Measurements from ENCODE around the gene FCHSD2.

FCHSD2 gene

GRCh38 chr11:73171436-73172161 lies 29.5 kb upstream of the FCHSD2 start:
- DNase-seq: no peak

- no peak for DNase-seq
Measured at GRCh38 chr11:73170140-73170539, 28.0 kb upstream of the FCHSD2 start.

- no peak for DNase-seq
Measured at GRCh38 chr11:73168925-73169579, 26.9 kb upstream of the FCHSD2 start.

DNA sequence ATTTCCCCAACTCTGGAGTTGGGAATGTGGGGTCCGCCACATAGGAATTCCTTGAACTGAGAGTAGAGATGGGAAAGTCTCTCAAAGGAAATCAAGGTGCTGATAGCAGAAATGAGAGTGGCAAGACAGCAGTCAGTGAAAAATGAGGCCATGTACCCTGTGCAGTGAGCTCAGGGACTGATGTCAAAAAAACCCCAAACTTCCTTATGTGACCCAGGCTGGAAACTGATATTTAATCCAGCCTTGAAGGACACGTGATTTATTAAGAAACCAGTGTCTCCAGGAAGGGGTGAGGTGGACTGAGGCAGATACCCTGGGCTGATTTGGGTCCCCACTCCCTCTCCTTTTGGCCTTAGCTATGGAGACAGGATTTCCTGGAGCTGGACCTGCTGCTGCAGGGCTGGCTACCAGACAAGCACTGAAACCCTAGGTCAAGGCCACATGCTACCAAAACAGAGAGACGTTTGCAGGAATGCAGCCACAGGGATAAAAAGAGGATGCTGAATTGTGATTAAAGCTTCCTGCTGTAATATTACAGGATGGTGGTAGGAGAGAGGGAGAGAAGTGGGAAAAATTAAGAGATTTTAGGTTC lies 25.3 kb upstream of the FCHSD2 start:
- no peak for DNase-seq

DNA sequence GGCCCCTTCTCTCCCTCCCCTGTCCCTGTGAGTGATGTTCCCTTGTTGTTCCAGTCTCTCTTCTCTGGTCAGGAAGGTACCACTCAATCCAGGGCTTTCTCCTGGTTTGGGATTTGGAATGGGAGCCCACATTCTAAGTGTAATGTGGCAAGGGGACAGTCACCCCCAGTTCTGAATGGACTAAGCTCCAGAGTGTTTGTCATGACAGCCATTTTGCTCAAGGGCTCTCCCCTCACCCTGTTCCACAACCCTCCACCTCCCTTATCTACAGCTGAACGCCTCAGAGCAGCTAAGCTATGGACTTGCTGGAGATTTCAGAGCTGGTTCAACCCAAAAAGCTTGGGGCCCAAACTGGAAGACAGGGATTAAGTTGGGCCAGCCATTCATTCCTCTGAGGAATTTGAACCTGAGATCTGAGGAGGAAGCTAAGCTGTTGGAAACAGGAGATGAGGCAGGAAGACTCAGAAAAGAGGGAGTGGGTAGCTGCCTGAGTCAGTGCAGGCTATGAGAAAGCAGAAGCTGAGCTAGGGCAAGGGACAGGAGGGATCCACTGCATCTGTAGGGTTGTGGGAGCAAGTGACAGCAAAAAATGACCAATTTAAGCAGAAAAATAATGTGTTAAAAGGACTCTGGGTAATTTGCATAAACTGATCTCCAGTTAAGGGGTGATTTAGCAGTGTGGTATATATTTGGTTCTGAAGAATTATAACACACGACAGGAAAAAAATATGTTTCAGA lies 22.9 kb upstream of the FCHSD2 start:
- no peak for DNase-seq

DNA sequence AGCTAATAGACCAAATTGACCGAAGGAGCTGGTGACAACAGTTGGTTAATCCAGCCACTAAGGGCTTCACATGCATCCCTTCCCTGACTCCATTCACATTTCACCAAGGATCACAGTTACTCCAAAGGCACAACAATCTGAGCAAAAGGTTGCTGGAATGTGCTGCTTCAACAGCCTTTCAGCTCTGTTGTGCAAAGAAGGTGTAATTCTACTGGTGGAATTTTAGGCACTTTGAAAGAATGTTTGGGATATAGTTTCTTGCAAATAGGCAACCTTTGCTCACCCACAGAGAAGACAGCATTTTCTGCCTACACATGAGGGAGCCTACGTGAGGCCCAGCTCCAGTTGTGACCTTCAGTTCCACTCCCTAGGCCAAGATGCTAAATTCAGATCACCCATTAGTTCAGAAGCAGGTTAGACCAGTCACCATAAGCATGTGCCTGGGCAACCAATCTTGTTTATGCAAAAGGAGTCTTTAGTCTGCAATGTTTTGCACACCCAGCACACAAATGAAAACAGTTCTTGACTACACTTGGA lies 21.6 kb upstream of the FCHSD2 start:
- no peak for DNase-seq

- DNase-seq: no peak
Measured at GRCh38 chr11:73162196-73162740, 20.1 kb upstream of the FCHSD2 start.

DNA sequence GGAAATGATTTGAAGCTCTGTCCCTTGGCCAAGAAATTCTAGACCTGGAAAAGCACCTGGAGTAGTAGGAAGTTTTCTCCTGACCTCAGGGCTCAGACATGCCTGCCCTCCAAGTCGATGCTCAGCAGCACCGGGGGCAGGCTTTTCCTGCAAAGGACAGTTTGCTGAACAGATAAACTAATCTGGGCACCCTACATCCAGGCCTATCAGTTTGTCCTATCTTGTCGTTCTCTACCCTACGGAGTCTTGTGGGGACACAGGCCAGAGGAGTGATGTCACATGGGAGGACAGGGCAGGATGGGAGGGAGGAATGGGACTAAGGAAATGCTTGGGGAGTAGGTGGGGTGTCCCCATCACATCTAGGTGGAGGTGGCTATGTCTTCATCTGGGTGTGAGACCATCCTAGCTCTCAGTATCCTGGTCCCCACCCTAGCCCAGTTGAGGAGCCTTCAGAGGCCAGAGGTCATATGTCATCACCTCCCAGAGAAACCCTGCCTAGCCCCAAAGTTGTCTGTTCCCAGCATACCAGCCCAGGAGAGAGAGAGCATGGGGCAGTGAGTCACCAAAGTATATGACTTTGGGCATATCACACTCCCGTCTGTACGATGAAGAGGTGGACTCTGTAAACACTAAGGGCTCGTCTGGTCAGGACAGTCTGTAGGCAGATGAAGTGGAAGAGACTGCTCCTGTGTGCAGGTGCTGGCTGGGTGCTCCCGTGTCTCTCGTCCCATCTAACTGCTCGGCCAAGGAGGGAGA lies 18.1 kb upstream of the FCHSD2 start:
- no peak for DNase-seq

DNA sequence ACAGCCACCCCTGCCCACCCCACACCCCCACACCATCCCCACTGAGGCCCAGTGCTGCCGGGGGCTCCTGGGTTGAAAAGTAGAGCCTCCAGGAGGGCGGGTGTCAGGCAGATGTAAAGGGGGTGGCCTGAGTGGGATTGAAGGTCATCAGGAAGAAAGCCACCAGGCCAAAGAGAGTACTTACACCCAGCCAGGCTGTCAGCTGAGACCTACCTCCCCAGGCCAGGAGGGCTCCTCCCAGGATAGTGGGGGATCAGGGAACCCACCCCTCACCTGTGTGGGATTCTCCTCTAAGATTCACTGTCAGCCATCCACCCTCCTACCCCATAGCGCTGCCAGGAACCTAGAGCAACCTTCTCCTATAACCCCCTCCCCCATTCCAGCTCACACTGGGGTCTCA lies 17.2 kb upstream of the FCHSD2 start:
- no peak for DNase-seq

- DNase-seq: no peak
Measured at GRCh38 chr11:73158356-73159051, 16.4 kb upstream of the FCHSD2 start.

DNA sequence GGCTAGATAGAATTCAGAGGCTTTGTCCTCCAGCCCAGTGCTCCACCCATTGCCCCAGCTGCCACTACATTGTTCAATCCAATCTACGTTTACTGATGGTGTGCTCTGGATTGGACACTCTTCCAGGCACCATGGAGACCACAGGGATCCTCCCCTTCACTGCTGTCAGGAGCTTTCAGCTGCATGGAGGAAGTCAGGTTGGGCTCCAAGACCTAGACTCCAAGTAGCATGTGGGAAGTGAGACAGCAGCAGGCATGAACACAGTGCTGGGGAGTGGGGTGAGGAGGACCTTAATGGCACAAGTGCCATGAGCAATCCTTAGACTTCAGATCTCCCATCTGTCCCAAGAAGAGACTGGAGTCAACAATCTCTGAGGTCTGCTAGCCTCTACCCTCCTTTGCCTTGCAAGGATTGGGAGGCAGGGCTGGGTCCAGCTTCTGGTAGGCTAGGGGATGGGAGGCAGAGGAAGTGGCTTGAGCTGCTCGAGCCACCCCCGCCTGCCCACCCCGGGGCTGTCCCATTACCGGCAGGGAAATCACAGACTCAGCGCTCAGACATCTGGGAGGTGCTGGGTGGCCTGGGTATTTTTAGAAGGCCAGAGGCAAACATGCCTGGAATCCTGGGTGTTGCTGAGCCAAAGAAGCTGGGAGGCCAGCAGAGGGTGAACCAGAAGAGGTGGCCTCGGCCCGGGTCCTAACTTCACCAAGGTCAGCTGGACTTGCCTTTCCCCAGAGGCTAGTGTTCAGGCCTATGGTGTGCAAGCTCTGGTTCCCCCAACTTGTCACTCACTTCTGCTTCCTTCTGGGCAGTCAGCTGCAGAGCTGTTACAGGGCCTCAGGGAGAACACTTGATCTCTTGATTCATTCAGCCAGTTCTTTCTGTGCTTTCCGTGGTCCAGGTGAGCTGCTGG lies 15.2 kb upstream of the FCHSD2 start:
- peak in 1 of 2 donors; percentile 29 for DNase-seq

GRCh38 chr11:73156686-73157085 lies 14.6 kb upstream of the FCHSD2 start:
- DNase-seq: no peak

DNA sequence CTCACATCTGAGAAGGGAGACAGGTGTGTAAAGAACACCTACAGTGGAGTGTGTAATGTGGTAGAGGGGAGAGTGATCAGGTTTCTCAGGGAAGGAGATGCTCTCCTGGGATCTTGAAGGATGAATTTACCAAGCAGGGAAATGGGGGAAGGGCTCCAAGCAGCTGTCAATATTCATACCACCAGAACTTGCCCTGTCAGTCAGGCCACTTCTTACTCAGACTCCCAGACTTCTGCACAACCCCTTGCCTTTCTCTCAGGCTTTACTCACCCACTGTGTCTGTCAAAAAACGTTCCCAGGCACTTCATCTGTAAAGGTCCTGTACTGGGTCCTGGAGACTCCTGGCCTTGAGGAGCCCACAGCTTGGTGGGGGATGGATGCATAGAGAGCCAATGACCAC lies 14.0 kb upstream of the FCHSD2 start:
- no peak for DNase-seq

- no peak for DNase-seq
Measured at GRCh38 chr11:73155102-73155501, 13.0 kb upstream of the FCHSD2 start.

DNA sequence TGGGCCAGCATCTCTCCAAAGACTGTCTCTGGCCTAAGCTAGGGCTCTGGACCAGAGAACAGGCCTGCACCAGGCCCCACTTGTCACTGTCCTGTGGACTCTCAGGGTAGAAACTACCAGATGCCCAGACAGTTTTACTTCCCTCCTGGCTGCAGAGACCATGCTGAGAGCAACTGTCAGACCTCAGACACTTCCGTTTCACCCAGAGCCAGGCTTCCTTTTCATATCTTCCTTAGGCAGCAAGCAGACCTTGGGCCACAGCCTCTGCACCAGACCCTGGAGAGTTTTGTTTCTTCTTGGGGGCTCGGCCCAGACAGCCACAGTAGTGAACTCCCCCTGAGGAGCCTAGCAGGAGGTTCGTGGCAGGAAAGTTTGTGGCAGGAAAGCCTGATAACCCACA lies 12.1 kb upstream of the FCHSD2 start:
- peak; percentile 31 to 67 for DNase-seq

- DNase-seq: peak; percentile 38 to 75
Measured at GRCh38 chr11:73152861-73153483, 10.9 kb upstream of the FCHSD2 start.

DNA sequence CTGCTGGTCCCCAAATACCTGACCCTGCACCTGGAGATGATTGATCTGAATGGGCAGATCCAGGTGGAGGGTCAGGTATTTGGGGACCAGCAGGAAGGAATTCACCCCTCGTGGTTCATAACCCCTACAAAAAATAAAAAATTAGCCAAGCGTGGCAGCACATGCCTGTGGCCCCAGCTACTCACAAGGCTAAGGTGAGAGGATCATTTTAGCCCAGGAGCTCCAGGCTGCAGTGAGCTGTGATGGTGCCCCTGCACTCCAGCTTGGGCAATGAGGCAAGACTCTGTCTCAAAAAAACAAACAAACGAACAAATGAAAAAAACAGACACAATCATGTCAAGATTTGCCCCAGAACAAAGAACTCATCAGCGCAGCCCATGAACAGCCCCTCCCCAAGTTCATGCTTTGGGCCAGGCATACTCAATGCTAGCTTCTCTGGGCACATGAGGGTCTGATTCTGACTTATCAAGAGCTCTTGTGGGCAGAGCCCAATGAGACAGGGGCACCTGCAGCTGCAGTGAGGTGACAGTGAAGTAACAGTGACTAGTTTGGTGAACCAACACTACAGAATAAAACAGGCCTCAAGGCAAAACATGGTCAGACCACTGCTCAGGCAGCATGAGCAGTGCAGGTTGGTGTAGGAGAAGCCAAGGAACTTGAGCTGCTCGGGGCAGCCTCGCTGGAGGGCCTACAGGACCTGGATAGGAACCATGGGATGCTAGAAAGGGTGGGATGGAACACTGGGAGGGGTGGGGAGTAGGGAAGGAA lies 10.2 kb upstream of the FCHSD2 start:
- peak in 1 of 2 donors; percentile 29 for DNase-seq

- DNase-seq: no peak
Measured at GRCh38 chr11:73151416-73151815, 9.3 kb upstream of the FCHSD2 start.

DNA sequence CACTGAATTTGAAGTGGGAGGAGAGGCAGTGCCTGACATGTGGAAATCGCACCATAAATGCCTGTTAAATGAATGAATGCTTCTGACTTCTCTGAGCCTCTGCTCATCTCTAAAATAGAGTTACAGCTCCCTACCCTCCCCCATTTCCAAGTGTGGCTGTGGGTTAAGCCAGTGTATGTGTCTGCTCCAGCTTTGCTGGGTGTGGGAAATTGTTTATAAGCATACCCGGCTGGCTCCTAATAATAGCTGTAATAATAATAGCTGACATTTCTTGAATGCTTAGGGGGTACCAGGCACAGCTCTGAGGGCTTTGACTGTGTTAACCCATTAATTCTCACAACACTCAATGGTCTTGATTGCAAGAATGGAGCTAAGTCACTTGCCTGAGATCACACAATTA lies 7.0 kb upstream of the FCHSD2 start:
- no peak for DNase-seq
